Measurements from ENCODE around the gene BPGM. TPM values are rescaled to one million over a fixed set of nuclear protein-coding genes. Genes with fewer than 3 reads are reported as not detected.

Gene BPGM
- total RNA-seq, 1 donor from 2014 or later = 11.6 TPM

GRCh38 chr7:134645478-134645877 is 1.2 kb upstream of the BPGM start:
- Mint-ChIP-seq H3K27ac (ENCODE audit: unreplicated experiment) (no peak overlapping the region), H3K36me3 (ENCODE audit: unreplicated experiment) (peaks cover 2% of the 10 kb centered on the region), H3K9me3 (ENCODE audit: unreplicated experiment) (peaks cover 6% of the 10 kb centered on the region), H3K27me3 (ENCODE audit: unreplicated experiment) (peaks cover 11% of the 10 kb centered on the region), H3K4me1 (ENCODE audit: unreplicated experiment) (peaks cover 14% of the 10 kb centered on the region), H3K4me3 (ENCODE audit: unreplicated experiment) (no peak overlapping the region)
- no peak for TF ChIP-seq CTCF (IDR thresholded peaks at IDR 0.05)
- DNase-seq (ENCODE audit: extremely low spot score, unreplicated experiment) = no peak

DNA sequence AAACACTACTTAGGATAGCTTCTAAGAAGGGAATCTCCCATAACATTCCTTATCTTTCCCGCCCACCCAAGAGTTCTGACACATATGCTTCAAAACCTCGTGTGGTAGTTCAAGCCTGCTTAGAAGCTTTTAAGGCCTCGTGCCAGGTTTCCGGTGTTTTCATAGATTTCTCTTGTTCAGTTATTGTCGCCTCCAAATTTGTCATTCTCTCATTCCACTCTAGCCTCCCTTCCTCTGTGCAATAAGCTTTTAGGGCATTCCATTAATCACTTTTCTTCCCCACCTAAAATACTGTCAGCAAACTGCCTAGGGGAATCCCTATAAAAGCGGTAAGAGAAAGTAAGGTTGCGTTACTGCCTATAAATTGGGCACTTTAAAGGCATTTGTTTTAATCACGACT is 718 bp upstream of the BPGM start:
- H3K9me3 Mint-ChIP-seq (ENCODE audit: unreplicated experiment) = peaks cover 6% of the 10 kb centered on the region
- no peak overlapping the region for H3K27ac Mint-ChIP-seq (ENCODE audit: unreplicated experiment)
- no peak for TF ChIP-seq CTCF (IDR thresholded peaks at IDR 0.05)
- H3K27me3 Mint-ChIP-seq (ENCODE audit: unreplicated experiment) = peaks cover 7% of the 10 kb centered on the region
- DNase-seq (ENCODE audit: extremely low spot score, unreplicated experiment) = no peak
- peaks cover 2% of the 10 kb centered on the region for H3K36me3 Mint-ChIP-seq (ENCODE audit: unreplicated experiment)
- H3K4me3 Mint-ChIP-seq (ENCODE audit: unreplicated experiment) = no peak overlapping the region
- peaks cover 14% of the 10 kb centered on the region for H3K4me1 Mint-ChIP-seq (ENCODE audit: unreplicated experiment)

DNA sequence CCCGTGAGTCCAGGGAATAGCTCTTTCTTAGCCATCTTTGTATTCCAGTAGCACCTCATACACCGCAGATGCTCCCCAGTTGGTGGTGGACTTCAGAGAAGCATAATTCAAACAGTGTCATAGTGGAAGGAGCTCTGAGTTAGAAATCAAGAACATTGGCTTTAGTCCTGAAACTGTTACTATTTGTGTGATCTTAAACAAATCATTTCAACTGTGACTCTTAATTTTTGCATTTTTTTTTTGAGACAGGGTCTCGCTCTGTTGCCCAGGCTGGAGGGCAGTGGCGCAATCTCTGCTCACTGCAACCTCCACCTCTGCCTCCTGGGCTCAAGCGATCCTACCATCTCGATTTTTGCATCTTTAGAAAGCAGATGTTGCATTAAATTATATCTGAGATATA is 1.8 kb downstream of the BPGM start:
- no peak overlapping the region for H3K4me3 Mint-ChIP-seq (ENCODE audit: unreplicated experiment)
- H3K27ac Mint-ChIP-seq (ENCODE audit: unreplicated experiment) = no peak overlapping the region
- no peaks in the 10 kb centered on the region for H3K9me3 Mint-ChIP-seq (ENCODE audit: unreplicated experiment)
- peaks cover 14% of the 10 kb centered on the region for H3K4me1 Mint-ChIP-seq (ENCODE audit: unreplicated experiment)
- no peak for TF ChIP-seq CTCF (IDR thresholded peaks at IDR 0.05)
- DNase-seq (ENCODE audit: extremely low spot score, unreplicated experiment) = no peak
- H3K36me3 Mint-ChIP-seq (ENCODE audit: unreplicated experiment) = no peaks in the 10 kb centered on the region
- H3K27me3 Mint-ChIP-seq (ENCODE audit: unreplicated experiment) = no peaks in the 10 kb centered on the region

GRCh38 chr7:134649226-134649775 is 2.6 kb downstream of the BPGM start:
- Mint-ChIP-seq H3K36me3 (ENCODE audit: unreplicated experiment) (no peaks in the 10 kb centered on the region), H3K4me3 (ENCODE audit: unreplicated experiment) (no peak overlapping the region), H3K9me3 (ENCODE audit: unreplicated experiment) (no peaks in the 10 kb centered on the region), H3K27me3 (ENCODE audit: unreplicated experiment) (no peaks in the 10 kb centered on the region), H3K27ac (ENCODE audit: unreplicated experiment) (no peak overlapping the region), H3K4me1 (ENCODE audit: unreplicated experiment) (peaks cover 14% of the 10 kb centered on the region)
- no peak for TF ChIP-seq CTCF (IDR thresholded peaks at IDR 0.05)
- DNase-seq (ENCODE audit: extremely low spot score, unreplicated experiment) = no peak

- Mint-ChIP-seq H3K9me3 (ENCODE audit: unreplicated experiment) (no peaks in the 10 kb centered on the region), H3K27me3 (ENCODE audit: unreplicated experiment) (no peaks in the 10 kb centered on the region), H3K4me1 (ENCODE audit: unreplicated experiment) (peaks cover 14% of the 10 kb centered on the region), H3K4me3 (ENCODE audit: unreplicated experiment) (no peak overlapping the region), H3K36me3 (ENCODE audit: unreplicated experiment) (no peaks in the 10 kb centered on the region), H3K27ac (ENCODE audit: unreplicated experiment) (no peak overlapping the region)
- no peak for DNase-seq (ENCODE audit: extremely low spot score, unreplicated experiment)
- TF ChIP-seq CTCF (IDR thresholded peaks at IDR 0.05) = no peak
These were observed 5.3 kb downstream of the BPGM start for GRCh38 chr7:134651991-134652390.
